ENCODE data around the gene PTGER2.
A peak's percentile ranks its signal among the peaks of the same experiment; 100 is the strongest.

Gene PTGER2

DNA sequence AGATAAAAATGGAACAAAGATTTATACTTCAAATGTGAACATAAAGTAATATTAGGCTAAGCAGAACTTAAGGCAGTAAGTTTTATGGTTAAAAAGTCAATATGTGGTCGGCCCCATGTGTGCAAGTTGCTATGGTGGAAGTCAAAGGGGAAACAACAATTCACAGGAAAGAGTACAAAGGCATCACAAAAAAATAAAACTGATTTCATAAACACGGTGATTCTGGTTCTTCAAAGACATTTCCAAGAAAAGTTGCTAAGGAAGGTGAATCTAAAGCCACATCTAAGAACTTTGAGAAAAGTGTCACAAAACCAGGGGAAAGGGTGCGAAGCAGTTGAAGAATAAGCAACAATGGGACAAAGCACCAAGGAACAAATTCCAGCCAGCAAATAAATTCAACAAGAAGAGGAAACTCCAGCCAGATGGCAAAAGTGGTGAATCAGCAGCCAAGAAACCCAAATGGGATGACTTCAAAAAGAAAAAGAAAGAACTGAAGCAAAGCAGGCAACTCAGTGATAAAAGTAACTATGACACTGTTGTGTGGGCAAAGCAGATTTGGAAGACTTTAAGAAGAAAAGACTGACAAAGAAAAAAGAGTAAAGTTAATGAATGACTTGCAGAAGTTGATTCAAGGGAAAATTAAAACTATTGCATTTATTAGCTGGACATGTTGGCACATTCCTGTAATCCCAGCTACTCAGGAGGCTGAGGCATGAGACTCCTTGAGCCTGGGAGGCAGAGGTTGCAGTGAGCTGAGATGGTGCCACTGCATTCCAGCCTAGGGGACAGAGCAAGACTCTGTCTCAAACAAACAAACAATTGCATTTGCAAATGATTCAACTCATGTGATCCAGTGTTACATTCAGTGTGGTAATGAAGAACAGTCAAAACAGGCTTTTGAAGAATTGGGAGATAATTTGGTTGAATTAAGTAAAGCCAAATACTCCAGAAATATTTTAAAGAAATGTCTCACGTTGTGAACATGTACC is 27.2 kb upstream of the PTGER2 start:
- Mint-ChIP-seq H3K4me1 (peaks cover 21% of the 10 kb centered on the region), H3K4me3 (no peak overlapping the region), H3K36me3 (ENCODE audit: low read depth) (no peaks in the 10 kb centered on the region), H3K27me3 (no peaks in the 10 kb centered on the region), H3K9me3 (peaks cover 6% of the 10 kb centered on the region), H3K27ac (no peak overlapping the region)
- no peak for ATAC-seq
- DNase-seq, result no peak

GRCh38 chr14:52296378-52296777 is 17.7 kb upstream of the PTGER2 start:
- ATAC-seq, result no peak
- DNase-seq, result no peak
- H3K27me3 Mint-ChIP-seq, result no peaks in the 10 kb centered on the region
- H3K4me1 Mint-ChIP-seq, result peaks cover 13% of the 10 kb centered on the region
- no peak overlapping the region for H3K27ac Mint-ChIP-seq
- no peaks in the 10 kb centered on the region for H3K9me3 Mint-ChIP-seq
- H3K36me3 Mint-ChIP-seq (ENCODE audit: low read depth), result no peaks in the 10 kb centered on the region
- no peak overlapping the region for H3K4me3 Mint-ChIP-seq

DNA sequence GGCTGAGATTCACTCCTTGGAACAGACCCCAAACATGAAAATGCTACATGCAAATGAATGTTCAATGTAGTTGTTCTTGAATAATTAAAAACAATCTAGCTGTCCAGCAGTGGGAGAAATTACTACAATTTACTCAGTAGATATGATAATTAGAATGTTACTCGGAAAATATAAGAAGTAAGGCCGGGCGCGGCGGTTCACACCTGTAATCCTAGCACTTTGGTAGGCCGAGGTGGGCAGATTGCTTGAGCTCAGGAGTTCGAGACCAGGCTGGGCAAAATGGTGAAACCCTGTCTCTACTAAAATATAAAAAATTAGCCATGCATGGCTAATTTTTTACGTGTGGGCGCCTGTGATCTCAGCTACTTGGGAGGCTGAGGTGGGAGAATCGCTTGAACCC is 15.3 kb upstream of the PTGER2 start:
- no peak for ATAC-seq
- no peaks in the 10 kb centered on the region for H3K36me3 Mint-ChIP-seq (ENCODE audit: low read depth)
- no peak for DNase-seq
- H3K4me1 Mint-ChIP-seq, result peaks cover 14% of the 10 kb centered on the region
- H3K9me3 Mint-ChIP-seq, result no peaks in the 10 kb centered on the region
- peaks cover 2% of the 10 kb centered on the region for H3K27me3 Mint-ChIP-seq
- H3K4me3 Mint-ChIP-seq, result no peak overlapping the region
- no peak overlapping the region for H3K27ac Mint-ChIP-seq

- DNase-seq (no peak), ATAC-seq (peak; percentile 61)
- Mint-ChIP-seq H3K36me3 (ENCODE audit: low read depth) (no peaks in the 10 kb centered on the region), H3K9me3 (no peaks in the 10 kb centered on the region), H3K4me3 (no peak overlapping the region), H3K27me3 (peaks cover 2% of the 10 kb centered on the region), H3K4me1 (peaks cover 18% of the 10 kb centered on the region), H3K27ac (no peak overlapping the region)
These were observed 14.3 kb upstream of the PTGER2 start for GRCh38 chr14:52299692-52300278.

DNA sequence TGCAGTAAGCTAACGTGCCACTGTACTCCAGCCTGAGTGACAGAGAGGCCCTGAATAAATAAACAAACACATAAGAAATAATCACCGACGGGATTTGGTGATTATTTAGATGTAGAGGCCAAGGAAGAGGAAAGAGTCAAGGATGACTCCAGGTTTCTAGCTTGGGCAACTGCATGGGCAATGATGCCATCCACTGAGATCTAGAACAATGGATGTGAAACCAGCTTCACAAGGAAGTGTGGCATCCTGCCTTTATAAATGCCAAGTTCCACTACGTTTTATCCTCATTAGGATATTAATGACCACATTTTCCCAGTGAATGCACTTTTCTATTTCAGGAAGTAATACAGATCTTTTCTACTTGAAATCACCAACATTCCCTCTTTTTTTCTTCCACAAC is 10.9 kb upstream of the PTGER2 start:
- Mint-ChIP-seq H3K4me3 (no peak overlapping the region), H3K9me3 (no peaks in the 10 kb centered on the region), H3K27me3 (peaks cover 2% of the 10 kb centered on the region), H3K4me1 (peaks cover 33% of the 10 kb centered on the region), H3K36me3 (ENCODE audit: low read depth) (no peaks in the 10 kb centered on the region), H3K27ac (no peak overlapping the region)
- ATAC-seq (no peak), DNase-seq (no peak)

DNA sequence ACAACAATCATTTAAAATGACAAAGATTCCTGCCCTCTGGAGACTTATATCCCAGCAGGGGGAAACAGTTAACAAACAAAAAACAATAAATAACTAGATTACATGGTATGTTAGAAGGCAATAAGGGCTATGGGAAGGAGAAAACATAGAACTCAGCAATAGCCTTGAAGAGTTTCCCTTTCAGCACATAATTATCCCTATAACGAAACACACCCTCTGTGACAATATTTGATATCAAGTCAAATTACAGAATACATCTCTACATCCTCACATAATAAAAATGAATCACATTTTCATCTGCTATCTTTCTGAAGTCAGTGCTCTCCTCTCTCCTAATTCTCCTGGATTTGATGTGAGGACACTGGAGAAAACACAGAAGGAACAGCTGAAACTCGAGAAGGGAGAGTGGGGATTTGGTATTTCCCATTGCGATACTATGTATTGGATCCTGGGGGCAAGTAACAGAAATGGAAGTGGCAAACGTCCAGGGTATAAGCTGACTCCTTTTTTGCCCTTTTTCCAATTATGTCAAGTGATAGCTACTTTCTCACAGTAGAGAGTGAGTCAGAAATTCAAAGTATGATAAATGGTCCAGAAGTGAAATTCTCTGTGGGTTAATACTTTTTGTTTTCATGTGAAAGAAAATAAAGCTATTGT is 9.7 kb upstream of the PTGER2 start:
- Mint-ChIP-seq H3K9me3 (no peaks in the 10 kb centered on the region), H3K36me3 (ENCODE audit: low read depth) (peaks cover 2% of the 10 kb centered on the region), H3K27me3 (peaks cover 2% of the 10 kb centered on the region), H3K27ac (no peak overlapping the region), H3K4me3 (no peak overlapping the region), H3K4me1 (peaks cover 33% of the 10 kb centered on the region)
- no peak for DNase-seq
- ATAC-seq, result no peak

DNA sequence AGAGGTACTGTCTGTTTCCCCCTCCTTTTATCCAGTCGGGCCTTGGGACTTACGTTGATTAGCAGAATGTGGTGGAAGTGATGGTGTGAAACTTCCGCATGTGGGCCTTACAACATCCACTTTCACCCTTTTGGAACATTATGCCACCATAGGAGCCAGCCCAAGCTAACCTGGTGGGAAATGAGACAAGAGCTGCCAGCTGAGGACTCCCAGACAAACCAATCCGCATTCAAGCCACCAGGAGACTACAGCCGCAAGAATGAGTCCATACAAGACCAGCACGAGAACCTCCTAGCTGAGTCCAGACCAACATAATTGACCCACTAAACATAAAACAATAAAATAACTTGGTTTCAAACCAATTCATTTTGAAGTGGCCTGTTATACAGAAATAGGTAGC is 9.1 kb upstream of the PTGER2 start:
- Mint-ChIP-seq H3K36me3 (ENCODE audit: low read depth) (peaks cover 2% of the 10 kb centered on the region), H3K9me3 (no peaks in the 10 kb centered on the region), H3K4me1 (peaks cover 38% of the 10 kb centered on the region), H3K27ac (no peak overlapping the region), H3K4me3 (no peak overlapping the region), H3K27me3 (peaks cover 2% of the 10 kb centered on the region)
- DNase-seq, result no peak
- no peak for ATAC-seq

DNA sequence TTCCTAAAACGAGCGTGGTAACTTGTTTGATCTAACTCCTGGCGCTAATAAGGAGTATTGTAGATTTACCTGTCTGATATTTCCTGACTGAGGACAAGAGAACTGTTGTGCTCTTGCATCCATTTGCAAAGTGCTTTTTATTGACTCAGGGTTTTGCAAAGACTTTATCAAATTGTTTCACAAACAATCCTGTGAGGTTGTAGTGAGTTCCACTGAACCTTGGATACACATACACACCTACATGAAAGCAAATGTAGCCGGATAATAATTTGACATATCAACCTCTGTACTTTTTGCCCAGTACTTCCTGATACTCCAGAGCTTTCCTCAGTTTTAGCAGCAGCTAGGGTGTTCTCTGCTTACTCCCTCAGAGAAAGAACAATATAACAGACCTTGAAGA is 6.7 kb upstream of the PTGER2 start:
- H3K36me3 Mint-ChIP-seq (ENCODE audit: low read depth), result peaks cover 4% of the 10 kb centered on the region
- peaks cover 2% of the 10 kb centered on the region for H3K27me3 Mint-ChIP-seq
- no peaks in the 10 kb centered on the region for H3K9me3 Mint-ChIP-seq
- H3K4me1 Mint-ChIP-seq, result peaks cover 54% of the 10 kb centered on the region
- ATAC-seq, result no peak
- H3K27ac Mint-ChIP-seq, result peak overlapping the region; percentile 45
- H3K4me3 Mint-ChIP-seq, result no peak overlapping the region
- no peak for DNase-seq

DNA sequence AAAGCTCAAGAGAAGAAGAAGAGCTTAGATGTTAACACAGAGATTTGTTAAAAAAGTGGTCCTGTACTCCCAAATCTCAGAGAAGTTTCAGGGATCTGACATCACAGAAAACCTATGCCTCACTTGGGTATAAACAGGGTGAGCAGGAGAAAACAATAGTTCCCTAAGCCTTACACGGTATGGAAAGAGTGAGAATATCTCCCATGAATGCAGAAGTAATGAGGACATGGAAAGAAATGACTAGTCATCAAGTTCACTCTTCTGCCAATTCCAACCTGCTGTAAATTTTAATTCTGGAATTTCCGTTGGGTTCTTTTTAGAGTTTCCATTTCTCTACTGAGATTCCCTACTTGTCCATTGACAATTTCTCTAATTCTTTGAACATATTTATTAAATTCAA is 6.2 kb upstream of the PTGER2 start:
- DNase-seq, result no peak
- ATAC-seq, result peak; percentile 76
- H3K27ac Mint-ChIP-seq, result peak overlapping the region; percentile 45
- H3K4me1 Mint-ChIP-seq, result peaks cover 58% of the 10 kb centered on the region
- H3K4me3 Mint-ChIP-seq, result no peak overlapping the region
- H3K36me3 Mint-ChIP-seq (ENCODE audit: low read depth), result peaks cover 4% of the 10 kb centered on the region
- H3K9me3 Mint-ChIP-seq, result no peaks in the 10 kb centered on the region
- peaks cover 3% of the 10 kb centered on the region for H3K27me3 Mint-ChIP-seq

GRCh38 chr14:52310541-52310940 is 3.6 kb upstream of the PTGER2 start:
- Mint-ChIP-seq H3K27ac (no peak overlapping the region), H3K27me3 (peaks cover 8% of the 10 kb centered on the region), H3K36me3 (ENCODE audit: low read depth) (peaks cover 7% of the 10 kb centered on the region), H3K4me1 (peaks cover 76% of the 10 kb centered on the region), H3K4me3 (no peak overlapping the region), H3K9me3 (no peaks in the 10 kb centered on the region)
- DNase-seq, result no peak
- ATAC-seq, result no peak

GRCh38 chr14:52312931-52313355 is 1.2 kb upstream of the PTGER2 start:
- no peak for ATAC-seq
- DNase-seq, result no peak
- Mint-ChIP-seq H3K4me3 (peak overlapping the region; percentile 97), H3K36me3 (ENCODE audit: low read depth) (peaks cover 13% of the 10 kb centered on the region), H3K27me3 (peaks cover 16% of the 10 kb centered on the region), H3K27ac (peak overlapping the region; percentile 83), H3K4me1 (peaks cover 83% of the 10 kb centered on the region), H3K9me3 (no peaks in the 10 kb centered on the region)

DNA sequence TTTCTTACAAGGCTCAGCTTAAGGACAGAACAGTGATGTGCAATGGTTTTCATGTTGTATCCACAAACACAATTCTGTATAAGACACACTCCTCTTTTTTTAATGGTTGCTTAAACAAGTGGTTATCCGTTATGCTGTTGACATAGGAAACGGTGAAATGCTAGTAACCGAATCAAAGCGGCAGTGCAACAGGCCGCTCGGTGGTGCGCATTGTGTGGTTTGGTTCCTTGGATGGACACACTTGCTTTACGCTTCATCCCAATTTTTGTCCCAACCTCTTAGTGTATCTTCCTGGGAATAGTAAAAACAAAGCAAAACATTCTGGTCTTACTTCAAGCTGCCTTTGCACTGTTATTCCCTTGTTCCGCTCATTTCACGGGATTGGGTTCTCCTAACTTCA is 650 bp upstream of the PTGER2 start:
- Mint-ChIP-seq H3K4me1 (peaks cover 82% of the 10 kb centered on the region), H3K4me3 (peak overlapping the region; percentile 97), H3K27me3 (peaks cover 16% of the 10 kb centered on the region), H3K36me3 (ENCODE audit: low read depth) (peaks cover 14% of the 10 kb centered on the region), H3K27ac (peak overlapping the region; percentile 83), H3K9me3 (no peaks in the 10 kb centered on the region)
- ATAC-seq, result no peak
- no peak for DNase-seq

GRCh38 chr14:52314595-52315354 is 663 bp downstream of the PTGER2 start:
- Mint-ChIP-seq H3K36me3 (ENCODE audit: low read depth) (peaks cover 26% of the 10 kb centered on the region), H3K4me1 (peaks cover 90% of the 10 kb centered on the region), H3K4me3 (peak overlapping the region; percentile 97), H3K9me3 (no peaks in the 10 kb centered on the region), H3K27me3 (peaks cover 16% of the 10 kb centered on the region), H3K27ac (peak overlapping the region; percentile 92)
- peak; percentile 43 for DNase-seq
- peak; percentile 38 for ATAC-seq

DNA sequence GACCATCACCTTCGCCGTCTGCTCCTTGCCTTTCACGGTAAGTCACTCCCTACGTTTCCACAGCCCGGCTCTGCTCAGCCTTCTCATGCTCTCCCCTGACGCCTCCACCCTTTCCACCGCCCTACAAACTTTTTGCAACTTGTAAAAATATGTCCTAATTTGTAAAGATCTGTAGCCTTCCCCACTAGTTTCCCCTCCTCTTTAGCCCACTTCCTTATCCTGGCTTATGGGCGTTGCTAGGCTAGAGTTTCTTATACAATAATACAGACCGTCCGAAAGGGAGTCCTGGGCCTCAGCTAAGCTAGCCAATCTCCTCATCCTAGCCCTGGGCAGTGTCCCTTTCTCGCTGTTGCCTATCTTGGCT is 1.2 kb downstream of the PTGER2 start:
- no peaks in the 10 kb centered on the region for H3K9me3 Mint-ChIP-seq
- peak; percentile 7 for ATAC-seq
- peaks cover 16% of the 10 kb centered on the region for H3K27me3 Mint-ChIP-seq
- DNase-seq, result no peak
- H3K4me3 Mint-ChIP-seq, result peak overlapping the region; percentile 97
- H3K4me1 Mint-ChIP-seq, result peaks cover 90% of the 10 kb centered on the region
- H3K36me3 Mint-ChIP-seq (ENCODE audit: low read depth), result peaks cover 32% of the 10 kb centered on the region
- peak overlapping the region; percentile 92 for H3K27ac Mint-ChIP-seq
